Caco-2 (cell line): ENCODE data around the gene RPP25. TPM values are rescaled to one million over a fixed set of nuclear protein-coding genes. Genes with fewer than 3 reads are reported as not detected.

ENCODE experiments used
- BruUV-seq: library from RNA; stranded (reverse); fragments of 400-500 nt; replicated peaks from 2 replicates; lab custom pipeline; 2021; lab: Mats Ljungman, UMichigan
- CTCF ChIA-PET: fragments of 300-600 bp; sonication (Branson Sonifier 250); formaldehyde crosslinking; loops from one replicate; lab custom pipeline; 2022; ENCODE audit warnings: antibody characterized with exemption; lab: Charles Lee
- POLR2A ChIA-PET: fragments of 300-600 bp; sonication (Branson Sonifier 250); formaldehyde crosslinking; loops from one replicate; lab custom pipeline; 2022; ENCODE audit warnings: antibody characterized with exemption; lab: Charles Lee
- DNase-seq, 2 experiments: peaks; one replicate each; pipeline versions ENCODE4 v3.0.0 to v3.0.0-alpha.2; 2020 to 2022
- H3K27me3 ChIP-seq: replicated peaks from 2 replicates; pipeline ENCODE4 v1.6.0; 2011; ENCODE audit warnings: low read length; ENCODE audit not compliant: control insufficient read depth, insufficient read depth
- H3K36me3 ChIP-seq: 2 replicates; pipeline ENCODE4 v1.5.1; 2011; ENCODE audit warnings: low read length; ENCODE audit not compliant: control insufficient read depth, insufficient read depth
- H3K4me1 ChIP-seq: fragments of 250-450 bp; sonication (Bioruptor Pico); 2 replicates; pipeline ENCODE4 v1.5.1; 2020; ENCODE audit warnings: mild to moderate bottlenecking
- H3K4me3 ChIP-seq: 2 replicates; pipeline ENCODE4 v1.5.1; 2011; ENCODE audit warnings: low read depth, mild to moderate bottlenecking, control low read depth, low read length
- H3K9me3 ChIP-seq: fragments of 250-450 bp; sonication (Bioruptor Pico); 2 replicates; pipeline ENCODE4 v1.5.1; 2020; ENCODE audit warnings: mild to moderate bottlenecking, moderate library complexity
- H3K27ac Mint-ChIP-seq: one replicate; pipeline ENCODE4 v1.8.0; 2022; ENCODE audit warnings: mixed read lengths; ENCODE audit not compliant: unreplicated experiment
- H3K27me3 Mint-ChIP-seq: one replicate; pipeline ENCODE4 v1.8.0; 2022; ENCODE audit warnings: mixed read lengths; ENCODE audit not compliant: insufficient read depth, unreplicated experiment
- H3K36me3 Mint-ChIP-seq: one replicate; pipeline ENCODE4 v1.8.0; 2022; ENCODE audit warnings: mild to moderate bottlenecking, mixed read lengths; ENCODE audit not compliant: insufficient read depth, unreplicated experiment
- H3K4me1 Mint-ChIP-seq: one replicate; pipeline ENCODE4 v1.8.0; 2022; ENCODE audit warnings: low read depth, mixed read lengths; ENCODE audit not compliant: unreplicated experiment
- H3K4me3 Mint-ChIP-seq: one replicate; pipeline ENCODE4 v1.8.0; 2022; ENCODE audit warnings: mild to moderate bottlenecking, moderate library complexity, mixed read lengths; ENCODE audit not compliant: unreplicated experiment
- H3K9me3 Mint-ChIP-seq: one replicate; pipeline ENCODE4 v1.8.0; 2022; ENCODE audit warnings: mixed read lengths; ENCODE audit not compliant: unreplicated experiment
- CTCF ChIP-seq, 2 experiments: fragments of 200-600 bp in 1 of 2; IDR thresholded peaks; 1 replicate in 1 of 2; 2 replicates in 1 of 2; pipeline versions ENCODE4 v1.5.1 to v1.8.0; 2011 to 2022; ENCODE audit warnings: antibody characterized with exemption in 1 of 2, control low read depth in 1 of 2, inconsistent platforms in 1 of 2, low read depth in 1 of 2, low read length in 1 of 2, mild to moderate bottlenecking in 1 of 2, moderate library complexity in 1 of 2; ENCODE audit not compliant: insufficient read depth in 1 of 2, severe bottlenecking in 1 of 2, unreplicated experiment in 1 of 2
- intact Hi-C: fragments of 100-400 bp; cut with micrococcal nuclease; formaldehyde crosslinking; loops from one replicate; pipeline ENCODE4 v1.10.0; 2022; ENCODE audit not compliant: unreplicated experiment
- total RNA-seq: library from RNA; stranded (reverse); gene quantifications from 2 replicates; pipeline ENCODE4 v1.2.3, GENCODE V29; 2022

The RPP25 gene
- total RNA-seq, 1 experiment from 2014 or later: 35.3 TPM

GRCh38 chr15:74995779-74996765 is 39.5 kb upstream of the RPP25 start:
- intact Hi-C loops: no loop called here
- peaks cover 1% of the 10 kb centered on the region; the same call in 1 of the 2 replicates for H3K27me3 ChIP-seq
- H3K4me3 Mint-ChIP-seq: peak overlapping the region; percentile 67
- no peaks in the 10 kb centered on the region for H3K36me3 ChIP-seq
- no TSS peak for BruUV-seq
- H3K36me3 Mint-ChIP-seq: peaks cover 7% of the 10 kb centered on the region
- peak overlapping the region; percentile 75 for H3K4me3 ChIP-seq
- no peak overlapping the region for H3K27ac Mint-ChIP-seq
- H3K27me3 Mint-ChIP-seq: peaks cover 9% of the 10 kb centered on the region
- H3K4me1 Mint-ChIP-seq: peaks cover 10% of the 10 kb centered on the region
- no peak for TF ChIP-seq CTCF (IDR thresholded peaks at IDR 0.05; ENCODE audit: insufficient read depth in 1 of 2, low read depth in 1 of 2, low read length in 1 of 2, severe bottlenecking in 1 of 2, unreplicated experiment in 1 of 2)
- no peak for DNase-seq
- CTCF ChIA-PET: interaction anchor here (0.6 to 1.0 kb wide), 3 partner anchors 41 to 372 kb away, joined by 3 to 4 read pairs (median 3); no protein-coding TSS in a partner anchor
- 0 out of 2 replicates have a peak, but pooled peaks cover 2% of the 10 kb centered on the region for H3K4me1 ChIP-seq
- no peaks in the 10 kb centered on the region for H3K9me3 ChIP-seq
- H3K9me3 Mint-ChIP-seq: no peaks in the 10 kb centered on the region
- POLR2A ChIA-PET: interaction anchor here (0.6 to 1.8 kb wide), 3 partner anchors 27 to 39 kb away, joined by 3 to 12 read pairs (median 3); partner anchors contain the start of gene RPP25

GRCh38 chr15:74995182-74995778 is 38.7 kb upstream of the RPP25 start, which contains the start of gene SCAMP5:
TSS of gene SCAMP5 (plus strand) at chr15:74995563. CDS start at chr15:75011840, 16,277 bp downstream.
- H3K36me3 Mint-ChIP-seq: peaks cover 7% of the 10 kb centered on the region
- no peak for TF ChIP-seq CTCF (IDR thresholded peaks at IDR 0.05; ENCODE audit: insufficient read depth in 1 of 2, low read depth in 1 of 2, low read length in 1 of 2, severe bottlenecking in 1 of 2, unreplicated experiment in 1 of 2)
- Histone ChIP-seq H3K36me3 (no peaks in the 10 kb centered on the region), H3K4me3 (peak within 1 kb of the TSS; percentile 75), H3K4me1 (0 out of 2 replicates have a peak, but pooled peaks cover 2% of the 10 kb centered on the region), H3K9me3 (no peaks in the 10 kb centered on the region), H3K27me3 (peaks cover 1% of the 10 kb centered on the region; the same call in 1 of the 2 replicates)
- no TSS peak for BruUV-seq
- no peaks in the 10 kb centered on the region for H3K9me3 Mint-ChIP-seq
- peak within 1 kb of the TSS; percentile 67 for H3K4me3 Mint-ChIP-seq
- H3K27me3 Mint-ChIP-seq: peaks cover 9% of the 10 kb centered on the region
- peak; percentile 95 to 97 for DNase-seq
- peaks cover 10% of the 10 kb centered on the region for H3K4me1 Mint-ChIP-seq
- intact Hi-C loops: no loop called here
- ChIA-PET POLR2A (interaction anchor here (0.6 to 1.8 kb wide), 4 partner anchors 28 to 300 kb away, joined by 3 to 17 read pairs (median 8); partner anchors contain the start of gene RPP25), CTCF (interaction anchor here (0.6 to 1.0 kb wide), 6 partner anchors 8 to 373 kb away, joined by 3 to 5 read pairs (median 3); partner anchors contain the start of gene MAN2C1)
- no peak within 1 kb of the TSS for H3K27ac Mint-ChIP-seq
